ENCODE measurements around the gene GLUD2. TPM values are rescaled to one million over a fixed set of nuclear protein-coding genes. Genes with fewer than 3 reads are reported as not detected.

The GLUD2 gene
- total RNA-seq, 1 donor from 2014 or later, result 11.3 TPM

- peaks cover 16% of the 10 kb centered on the region for H3K9me3 Mint-ChIP-seq (ENCODE audit: low read depth)
Observed at GRCh38 chrX:121093011-121093410, 45.6 kb downstream of the GLUD2 start.

More at GRCh38 chrX:121093011-121093410, 45.6 kb downstream of the GLUD2 start:
- Mint-ChIP-seq H3K36me3 (ENCODE audit: insufficient read depth) (no peaks in the 10 kb centered on the region), H3K27me3 (no peaks in the 10 kb centered on the region), H3K27ac (no peak overlapping the region), H3K4me3 (ENCODE audit: low read depth) (no peak overlapping the region), H3K4me1 (ENCODE audit: low read depth) (peaks cover 3% of the 10 kb centered on the region)
- no peak for TF ChIP-seq CTCF (IDR thresholded peaks at IDR 0.05; ENCODE audit: unreplicated experiment)
- no peak for DNase-seq (ENCODE audit: low spot score, unreplicated experiment)

Other genes with a start within 250 kb of the GLUD2 start
- not detected in 2 replicates for gene CT47B1, start 171.7 kb upstream of the GLUD2 start, total RNA-seq
- not detected in 2 replicates for gene CT47A11, start 110.5 kb upstream of the GLUD2 start, total RNA-seq
- not detected in 2 replicates for gene CT47A10, start 105.6 kb upstream of the GLUD2 start, total RNA-seq
- gene CT47A9, start 100.7 kb upstream of the GLUD2 start, total RNA-seq, result not detected in 2 replicates
- gene CT47A8, start 95.9 kb upstream of the GLUD2 start, total RNA-seq, result not detected in 2 replicates
- not detected in 2 replicates for gene CT47A7, start 91.0 kb upstream of the GLUD2 start, total RNA-seq
- gene CT47A6, start 86.1 kb upstream of the GLUD2 start, total RNA-seq, result not detected in 2 replicates
- not detected in 2 replicates for gene CT47A5, start 81.3 kb upstream of the GLUD2 start, total RNA-seq
- not detected in 2 replicates for gene CT47A4, start 76.4 kb upstream of the GLUD2 start, total RNA-seq
- gene CT47A3, start 71.5 kb upstream of the GLUD2 start, total RNA-seq, result not detected in 2 replicates
- not detected in 2 replicates for gene CT47A2, start 66.7 kb upstream of the GLUD2 start, total RNA-seq
- not detected in 2 replicates for gene CT47A1, start 61.9 kb upstream of the GLUD2 start, total RNA-seq